ENCODE data around the gene MDM2. TPM values are rescaled to one million over a fixed set of nuclear protein-coding genes. Genes with fewer than 3 reads are reported as not detected.
A peak's percentile ranks its signal among the peaks of the same experiment; 100 is the strongest.

MDM2 gene
- total RNA-seq, 1 donor from 2014 or later = 85.1 TPM

GRCh38 chr12:68784015-68784414, 24.0 kb upstream of the MDM2 start:
- no peak overlapping the region for H3K9ac ChIP-seq (ENCODE audit: low read depth in 1 of 3, low read length in 3 of 3)
- no peaks in the 10 kb centered on the region for H3K9me3 ChIP-seq (ENCODE audit: control insufficient read depth in 3 of 3, low read length in 3 of 3)
- no peaks in the 10 kb centered on the region for H3K27me3 ChIP-seq (ENCODE audit: control insufficient read depth in 3 of 3, insufficient read depth in 3 of 3, low read length in 3 of 3)
- no peak overlapping the region for H3K4me3 ChIP-seq (ENCODE audit: low read length in 3 of 3)
- no peak overlapping the region for H3K27ac ChIP-seq (ENCODE audit: low read depth, low read length)
- H3K4me1 ChIP-seq (ENCODE audit: control insufficient read depth in 3 of 3, insufficient read depth in 3 of 3, low read length in 3 of 3) = no peaks in the 10 kb centered on the region
- H3K36me3 ChIP-seq (ENCODE audit: control insufficient read depth in 3 of 3, insufficient read depth in 3 of 3, low read length in 3 of 3) = no peaks in the 10 kb centered on the region

- Histone ChIP-seq H3K4me1 (ENCODE audit: control insufficient read depth in 3 of 3, insufficient read depth in 3 of 3, low read length in 3 of 3) (no peaks in the 10 kb centered on the region), H3K9me3 (ENCODE audit: control insufficient read depth in 3 of 3, low read length in 3 of 3) (no peaks in the 10 kb centered on the region), H3K36me3 (ENCODE audit: control insufficient read depth in 3 of 3, insufficient read depth in 3 of 3, low read length in 3 of 3) (no peaks in the 10 kb centered on the region), H3K9ac (ENCODE audit: low read depth in 1 of 3, low read length in 3 of 3) (no peak overlapping the region), H3K4me3 (ENCODE audit: low read length in 3 of 3) (no peak overlapping the region), H3K27me3 (ENCODE audit: control insufficient read depth in 3 of 3, insufficient read depth in 3 of 3, low read length in 3 of 3) (no peaks in the 10 kb centered on the region), H3K27ac (ENCODE audit: low read depth, low read length) (no peak overlapping the region)
Observed at GRCh38 chr12:68785358-68785757, 22.6 kb upstream of the MDM2 start.

GRCh38 chr12:68785823-68786222, 22.2 kb upstream of the MDM2 start:
- Histone ChIP-seq H3K4me1 (ENCODE audit: control insufficient read depth in 3 of 3, insufficient read depth in 3 of 3, low read length in 3 of 3) (no peaks in the 10 kb centered on the region), H3K27me3 (ENCODE audit: control insufficient read depth in 3 of 3, insufficient read depth in 3 of 3, low read length in 3 of 3) (no peaks in the 10 kb centered on the region), H3K27ac (ENCODE audit: low read depth, low read length) (no peak overlapping the region), H3K36me3 (ENCODE audit: control insufficient read depth in 3 of 3, insufficient read depth in 3 of 3, low read length in 3 of 3) (no peaks in the 10 kb centered on the region), H3K4me3 (ENCODE audit: low read length in 3 of 3) (no peak overlapping the region), H3K9ac (ENCODE audit: low read depth in 1 of 3, low read length in 3 of 3) (no peak overlapping the region), H3K9me3 (ENCODE audit: control insufficient read depth in 3 of 3, low read length in 3 of 3) (no peaks in the 10 kb centered on the region)

- no peaks in the 10 kb centered on the region for H3K9me3 ChIP-seq (ENCODE audit: control insufficient read depth in 3 of 3, low read length in 3 of 3)
- H3K27ac ChIP-seq (ENCODE audit: low read depth, low read length) = peak overlapping the region; percentile 50
- no peak overlapping the region for H3K9ac ChIP-seq (ENCODE audit: low read depth in 1 of 3, low read length in 3 of 3)
- H3K4me3 ChIP-seq (ENCODE audit: low read length in 3 of 3) = no peak overlapping the region
- H3K4me1 ChIP-seq (ENCODE audit: control insufficient read depth in 3 of 3, insufficient read depth in 3 of 3, low read length in 3 of 3) = no peaks in the 10 kb centered on the region
- no peaks in the 10 kb centered on the region for H3K36me3 ChIP-seq (ENCODE audit: control insufficient read depth in 3 of 3, insufficient read depth in 3 of 3, low read length in 3 of 3)
- H3K27me3 ChIP-seq (ENCODE audit: control insufficient read depth in 3 of 3, insufficient read depth in 3 of 3, low read length in 3 of 3) = no peaks in the 10 kb centered on the region
Observed at GRCh38 chr12:68786929-68787328, 21.0 kb upstream of the MDM2 start.

- no peaks in the 10 kb centered on the region for H3K4me1 ChIP-seq (ENCODE audit: control insufficient read depth in 3 of 3, insufficient read depth in 3 of 3, low read length in 3 of 3)
- no peak overlapping the region for H3K27ac ChIP-seq (ENCODE audit: low read depth, low read length)
Observed at GRCh38 chr12:68788554-68789143, 19.3 kb upstream of the MDM2 start.

GRCh38 chr12:68789144-68789878, 18.7 kb upstream of the MDM2 start:
- Histone ChIP-seq H3K9me3 (ENCODE audit: control insufficient read depth in 3 of 3, low read length in 3 of 3) (no peaks in the 10 kb centered on the region), H3K36me3 (ENCODE audit: control insufficient read depth in 3 of 3, insufficient read depth in 3 of 3, low read length in 3 of 3) (no peaks in the 10 kb centered on the region), H3K27me3 (ENCODE audit: control insufficient read depth in 3 of 3, insufficient read depth in 3 of 3, low read length in 3 of 3) (no peaks in the 10 kb centered on the region), H3K9ac (ENCODE audit: low read depth in 1 of 3, low read length in 3 of 3) (no peak overlapping the region), H3K4me3 (ENCODE audit: low read length in 3 of 3) (no peak overlapping the region), H3K27ac (ENCODE audit: low read depth, low read length) (no peak overlapping the region), H3K4me1 (ENCODE audit: control insufficient read depth in 3 of 3, insufficient read depth in 3 of 3, low read length in 3 of 3) (no peaks in the 10 kb centered on the region)

More at GRCh38 chr12:68788554-68789143, 19.3 kb upstream of the MDM2 start:
- Histone ChIP-seq H3K27me3 (ENCODE audit: control insufficient read depth in 3 of 3, insufficient read depth in 3 of 3, low read length in 3 of 3) (no peaks in the 10 kb centered on the region), H3K4me3 (ENCODE audit: low read length in 3 of 3) (no peak overlapping the region), H3K9ac (ENCODE audit: low read depth in 1 of 3, low read length in 3 of 3) (no peak overlapping the region), H3K9me3 (ENCODE audit: control insufficient read depth in 3 of 3, low read length in 3 of 3) (no peaks in the 10 kb centered on the region), H3K36me3 (ENCODE audit: control insufficient read depth in 3 of 3, insufficient read depth in 3 of 3, low read length in 3 of 3) (no peaks in the 10 kb centered on the region)

- Histone ChIP-seq H3K27ac (ENCODE audit: low read depth, low read length) (no peak overlapping the region), H3K4me1 (ENCODE audit: control insufficient read depth in 3 of 3, insufficient read depth in 3 of 3, low read length in 3 of 3) (no peaks in the 10 kb centered on the region), H3K9me3 (ENCODE audit: control insufficient read depth in 3 of 3, low read length in 3 of 3) (no peaks in the 10 kb centered on the region), H3K4me3 (ENCODE audit: low read length in 3 of 3) (no peak overlapping the region), H3K9ac (ENCODE audit: low read depth in 1 of 3, low read length in 3 of 3) (no peak overlapping the region), H3K36me3 (ENCODE audit: control insufficient read depth in 3 of 3, insufficient read depth in 3 of 3, low read length in 3 of 3) (no peaks in the 10 kb centered on the region), H3K27me3 (ENCODE audit: control insufficient read depth in 3 of 3, insufficient read depth in 3 of 3, low read length in 3 of 3) (no peaks in the 10 kb centered on the region)
Observed at GRCh38 chr12:68790081-68790951, 17.7 kb upstream of the MDM2 start.

GRCh38 chr12:68790952-68791234, 17.1 kb upstream of the MDM2 start:
- Histone ChIP-seq H3K27me3 (ENCODE audit: control insufficient read depth in 3 of 3, insufficient read depth in 3 of 3, low read length in 3 of 3) (no peaks in the 10 kb centered on the region), H3K27ac (ENCODE audit: low read depth, low read length) (no peak overlapping the region), H3K4me1 (ENCODE audit: control insufficient read depth in 3 of 3, insufficient read depth in 3 of 3, low read length in 3 of 3) (no peaks in the 10 kb centered on the region), H3K9me3 (ENCODE audit: control insufficient read depth in 3 of 3, low read length in 3 of 3) (no peaks in the 10 kb centered on the region), H3K36me3 (ENCODE audit: control insufficient read depth in 3 of 3, insufficient read depth in 3 of 3, low read length in 3 of 3) (no peaks in the 10 kb centered on the region), H3K9ac (ENCODE audit: low read depth in 1 of 3, low read length in 3 of 3) (no peak overlapping the region), H3K4me3 (ENCODE audit: low read length in 3 of 3) (no peak overlapping the region)

GRCh38 chr12:68791897-68792481, 16.0 kb upstream of the MDM2 start:
- Histone ChIP-seq H3K9ac (ENCODE audit: low read depth in 1 of 3, low read length in 3 of 3) (no peak overlapping the region), H3K27me3 (ENCODE audit: control insufficient read depth in 3 of 3, insufficient read depth in 3 of 3, low read length in 3 of 3) (no peaks in the 10 kb centered on the region), H3K4me3 (ENCODE audit: low read length in 3 of 3) (no peak overlapping the region), H3K4me1 (ENCODE audit: control insufficient read depth in 3 of 3, insufficient read depth in 3 of 3, low read length in 3 of 3) (no peaks in the 10 kb centered on the region), H3K9me3 (ENCODE audit: control insufficient read depth in 3 of 3, low read length in 3 of 3) (no peaks in the 10 kb centered on the region), H3K36me3 (ENCODE audit: control insufficient read depth in 3 of 3, insufficient read depth in 3 of 3, low read length in 3 of 3) (no peaks in the 10 kb centered on the region), H3K27ac (ENCODE audit: low read depth, low read length) (no peak overlapping the region)

GRCh38 chr12:68792952-68793351, 15.0 kb upstream of the MDM2 start:
- Histone ChIP-seq H3K27ac (ENCODE audit: low read depth, low read length) (no peak overlapping the region), H3K9me3 (ENCODE audit: control insufficient read depth in 3 of 3, low read length in 3 of 3) (no peaks in the 10 kb centered on the region), H3K36me3 (ENCODE audit: control insufficient read depth in 3 of 3, insufficient read depth in 3 of 3, low read length in 3 of 3) (no peaks in the 10 kb centered on the region), H3K4me3 (ENCODE audit: low read length in 3 of 3) (no peak overlapping the region), H3K4me1 (ENCODE audit: control insufficient read depth in 3 of 3, insufficient read depth in 3 of 3, low read length in 3 of 3) (no peaks in the 10 kb centered on the region), H3K27me3 (ENCODE audit: control insufficient read depth in 3 of 3, insufficient read depth in 3 of 3, low read length in 3 of 3) (no peaks in the 10 kb centered on the region), H3K9ac (ENCODE audit: low read depth in 1 of 3, low read length in 3 of 3) (no peak overlapping the region)

Data from skeletal muscle tissue (tissue), 4 donors.